Ovary (tissue), 3 donors: Measurements from ENCODE around the gene LRMDA.

Experiments used
- EP300 ChIP-seq: sonication (generic); formaldehyde crosslinking; IDR thresholded peaks from one replicate; pipeline ENCODE4 v1.6.1; 2017; ENCODE audit warnings: antibody characterized with exemption
- POLR2A ChIP-seq: fragments of 450-650 bp; IDR thresholded peaks from one replicate; pipeline ENCODE4 v1.6.1; 2017; ENCODE audit warnings: antibody characterized with exemption, mild to moderate bottlenecking, moderate library complexity
- TF ChIP-seq, protein P1 (sequence below), 3 donors: fragments of 450-650 bp in 2 of 3; fragments of 200-600 bp in 1 of 3; IDR thresholded peaks; one replicate each; pipeline versions ENCODE4 v1.5.1 to v1.8.0; 2016 to 2022; ENCODE audit warnings: antibody characterized with exemption in 3 of 3, mild to moderate bottlenecking in 1 of 3
- donor health status: DM: no; HTN: no; CAD: no.

DNA sequence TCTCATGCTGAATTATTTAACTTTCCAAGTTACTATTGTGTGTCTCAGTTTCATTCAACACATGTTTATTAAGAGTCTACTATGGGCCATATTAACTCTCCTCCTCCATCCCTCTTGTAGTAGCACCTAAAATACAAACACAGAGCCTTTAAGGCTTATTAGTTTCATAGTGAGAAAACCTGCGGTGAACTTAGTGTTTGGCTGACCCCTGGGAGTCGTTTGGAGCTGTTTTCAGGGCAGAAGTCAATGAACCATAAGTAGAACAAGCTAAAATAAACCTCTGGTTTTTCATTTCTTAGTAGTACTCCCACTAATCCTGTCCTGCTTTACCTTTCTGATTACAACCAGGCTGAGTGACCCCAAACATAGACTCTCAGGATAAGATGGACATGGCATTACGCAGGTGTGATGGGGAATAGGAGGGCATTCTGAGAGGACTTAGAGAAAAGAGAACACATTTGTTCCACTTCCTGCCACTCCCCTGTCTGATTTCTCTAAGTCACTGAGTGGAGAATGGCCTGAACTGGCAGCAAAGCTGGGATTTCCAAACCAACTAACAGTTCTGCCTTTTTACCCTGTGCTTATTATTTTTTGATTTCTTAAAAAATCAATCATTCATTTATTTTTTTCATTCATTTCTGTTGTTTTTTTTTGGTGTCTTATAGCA, 74.5 kb downstream of the LRMDA start:
- TF ChIP-seq, protein P1, sequence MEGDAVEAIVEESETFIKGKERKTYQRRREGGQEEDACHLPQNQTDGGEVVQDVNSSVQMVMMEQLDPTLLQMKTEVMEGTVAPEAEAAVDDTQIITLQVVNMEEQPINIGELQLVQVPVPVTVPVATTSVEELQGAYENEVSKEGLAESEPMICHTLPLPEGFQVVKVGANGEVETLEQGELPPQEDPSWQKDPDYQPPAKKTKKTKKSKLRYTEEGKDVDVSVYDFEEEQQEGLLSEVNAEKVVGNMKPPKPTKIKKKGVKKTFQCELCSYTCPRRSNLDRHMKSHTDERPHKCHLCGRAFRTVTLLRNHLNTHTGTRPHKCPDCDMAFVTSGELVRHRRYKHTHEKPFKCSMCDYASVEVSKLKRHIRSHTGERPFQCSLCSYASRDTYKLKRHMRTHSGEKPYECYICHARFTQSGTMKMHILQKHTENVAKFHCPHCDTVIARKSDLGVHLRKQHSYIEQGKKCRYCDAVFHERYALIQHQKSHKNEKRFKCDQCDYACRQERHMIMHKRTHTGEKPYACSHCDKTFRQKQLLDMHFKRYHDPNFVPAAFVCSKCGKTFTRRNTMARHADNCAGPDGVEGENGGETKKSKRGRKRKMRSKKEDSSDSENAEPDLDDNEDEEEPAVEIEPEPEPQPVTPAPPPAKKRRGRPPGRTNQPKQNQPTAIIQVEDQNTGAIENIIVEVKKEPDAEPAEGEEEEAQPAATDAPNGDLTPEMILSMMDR (IDR thresholded peaks at IDR 0.05), result no peak
- TF ChIP-seq POLR2A, result no peak
- no peak for TF ChIP-seq EP300
